ENCODE measurements around the gene MOB2. TPM values are rescaled to one million over a fixed set of nuclear protein-coding genes. Genes with fewer than 3 reads are reported as not detected.

The MOB2 gene
- total RNA-seq, 1 donor: 54.9 TPM

GRCh38 chr11:1506981-1507380 lies 20.4 kb upstream of the MOB2 start:
- DNase-seq (ENCODE audit: low read depth in 2 of 3, low spot score in 2 of 3): no peak

- no peak for DNase-seq (ENCODE audit: low read depth in 2 of 3, low spot score in 2 of 3)
Observed at GRCh38 chr11:1505480-1505879, 18.9 kb upstream of the MOB2 start.

- no peak for DNase-seq (ENCODE audit: low read depth in 2 of 3, low spot score in 2 of 3)
Observed at GRCh38 chr11:1504581-1505290, 18.2 kb upstream of the MOB2 start.

GRCh38 chr11:1504138-1504537 lies 17.6 kb upstream of the MOB2 start:
- DNase-seq (ENCODE audit: low read depth in 2 of 3, low spot score in 2 of 3): no peak

GRCh38 chr11:1503708-1504104 lies 17.1 kb upstream of the MOB2 start:
- DNase-seq (ENCODE audit: low read depth in 2 of 3, low spot score in 2 of 3): no peak

GRCh38 chr11:1502954-1503707 lies 16.6 kb upstream of the MOB2 start:
- DNase-seq (ENCODE audit: low read depth in 2 of 3, low spot score in 2 of 3): no peak

- DNase-seq (ENCODE audit: low read depth in 2 of 3, low spot score in 2 of 3): no peak
Observed at GRCh38 chr11:1502168-1502953, 15.8 kb upstream of the MOB2 start.

- no peak for DNase-seq (ENCODE audit: low read depth in 2 of 3, low spot score in 2 of 3)
Observed at GRCh38 chr11:1501421-1502167, 15.0 kb upstream of the MOB2 start.

- DNase-seq (ENCODE audit: low read depth in 2 of 3, low spot score in 2 of 3): no peak
Observed at GRCh38 chr11:1500466-1501420, 14.2 kb upstream of the MOB2 start.

- DNase-seq (ENCODE audit: low read depth in 2 of 3, low spot score in 2 of 3): no peak
Observed at GRCh38 chr11:1499899-1500298, 13.3 kb upstream of the MOB2 start.

GRCh38 chr11:1499261-1499890 lies 12.8 kb upstream of the MOB2 start:
- no peak for DNase-seq (ENCODE audit: low read depth in 2 of 3, low spot score in 2 of 3)

- DNase-seq (ENCODE audit: low read depth in 2 of 3, low spot score in 2 of 3): no peak
Observed at GRCh38 chr11:1498262-1498661, 11.7 kb upstream of the MOB2 start.

- no peak for DNase-seq (ENCODE audit: low read depth in 2 of 3, low spot score in 2 of 3)
Observed at GRCh38 chr11:1497600-1497999, 11.0 kb upstream of the MOB2 start.

- DNase-seq (ENCODE audit: low read depth in 2 of 3, low spot score in 2 of 3): no peak
Observed at GRCh38 chr11:1496761-1497095, 10.1 kb upstream of the MOB2 start.

GRCh38 chr11:1496091-1496760 lies 9.6 kb upstream of the MOB2 start:
- DNase-seq (ENCODE audit: low read depth in 2 of 3, low spot score in 2 of 3): no peak

- no peak for DNase-seq (ENCODE audit: low read depth in 2 of 3, low spot score in 2 of 3)
Observed at GRCh38 chr11:1494650-1495049, 8.1 kb upstream of the MOB2 start.

- DNase-seq (ENCODE audit: low read depth in 2 of 3, low spot score in 2 of 3): no peak
Observed at GRCh38 chr11:1493650-1494244, 7.2 kb upstream of the MOB2 start.

- no peak for DNase-seq (ENCODE audit: low read depth in 2 of 3, low spot score in 2 of 3)
Observed at GRCh38 chr11:1491379-1491778, 4.8 kb upstream of the MOB2 start.
